SK-N-MC (cell line): ENCODE data around the gene DPF3.

Source experiments
- DNase-seq: peaks from one replicate; pipeline ENCODE4 v3.0.0-alpha.2; 2011; ENCODE audit warnings: low read depth, low spot score
- H3K27ac ChIP-seq: fragments of 200-600 bp; sonication (generic); 2 replicates; pipeline ENCODE4 v1.5.1; 2016; ENCODE audit warnings: mixed run types
- H3K36me3 ChIP-seq: fragments of 200-600 bp; sonication (generic); 2 replicates; pipeline ENCODE4 v1.6.1; 2017; ENCODE audit warnings: antibody characterized with exemption, low read length, mixed read lengths; ENCODE audit not compliant: insufficient read depth
- H3K4me3 ChIP-seq: fragments of 200-600 bp; sonication (generic); 2 replicates; pipeline ENCODE4 v1.5.1; 2016
- H3K9ac ChIP-seq: fragments of 200-600 bp; sonication (generic); 2 replicates; pipeline ENCODE4 v1.8.0; 2017; ENCODE audit warnings: mixed run types, mixed read lengths; ENCODE audit not compliant: insufficient read length
- H3K9me3 ChIP-seq: fragments of 200-600 bp; sonication (generic); 2 replicates; pipeline ENCODE4 v1.6.1; 2017; ENCODE audit warnings: low read depth, mild to moderate bottlenecking, antibody characterized with exemption, low read length, moderate library complexity, mixed read lengths
- EZH2 ChIP-seq: fragments of 200-600 bp; sonication (generic); IDR thresholded peaks from one replicate; pipeline ENCODE4 v1.6.1; 2017; ENCODE audit warnings: antibody characterized with exemption
- FOXP2 ChIP-seq: optimal IDR thresholded peaks from 2 replicates; pipeline ENCODE3; 2011; ENCODE audit warnings: mild to moderate bottlenecking, moderate library complexity; ENCODE audit not compliant: insufficient read depth; ENCODE audit errors: extremely low read length, control extremely low read depth
- POLR2AphosphoS5 ChIP-seq: IDR thresholded peaks from 2 replicates; pipeline ENCODE4 v1.6.1; 2012; ENCODE audit warnings: mild to moderate bottlenecking, low read depth, low read length, borderline replicate concordance

Gene DPF3

GRCh38 chr14:72801381-72801812, 92.5 kb downstream of the DPF3 start:
- Histone ChIP-seq H3K27ac (no peak overlapping the region), H3K9me3 (no peaks in the 10 kb centered on the region), H3K4me3 (no peak overlapping the region), H3K36me3 (no peaks in the 10 kb centered on the region), H3K9ac (no peak overlapping the region)
- DNase-seq: no peak
- no peak for TF ChIP-seq POLR2AphosphoS5
- no peak for TF ChIP-seq FOXP2
- TF ChIP-seq EZH2: no peak

GRCh38 chr14:72800848-72801370, 93.0 kb downstream of the DPF3 start:
- Histone ChIP-seq H3K4me3 (no peak overlapping the region), H3K27ac (no peak overlapping the region), H3K9ac (no peak overlapping the region), H3K9me3 (no peaks in the 10 kb centered on the region), H3K36me3 (no peaks in the 10 kb centered on the region)
- no peak for DNase-seq
- TF ChIP-seq FOXP2 (no peak), EZH2 (no peak), POLR2AphosphoS5 (no peak)

- Histone ChIP-seq H3K36me3 (no peaks in the 10 kb centered on the region), H3K4me3 (no peak overlapping the region), H3K9me3 (no peaks in the 10 kb centered on the region), H3K27ac (no peak overlapping the region), H3K9ac (no peak overlapping the region)
- TF ChIP-seq POLR2AphosphoS5: no peak
- DNase-seq: no peak
Measured at GRCh38 chr14:72800296-72800695, 93.6 kb downstream of the DPF3 start.

GRCh38 chr14:72796935-72797334, 97.0 kb downstream of the DPF3 start:
- no peaks in the 10 kb centered on the region for H3K9me3 ChIP-seq
- no peak for DNase-seq
- no peak overlapping the region for H3K4me3 ChIP-seq
- H3K27ac ChIP-seq: no peak overlapping the region
- H3K36me3 ChIP-seq: no peaks in the 10 kb centered on the region
- no peak for TF ChIP-seq FOXP2
- TF ChIP-seq EZH2: no peak
- TF ChIP-seq POLR2AphosphoS5: no peak
- no peak overlapping the region for H3K9ac ChIP-seq

- H3K27ac ChIP-seq: no peak overlapping the region
- DNase-seq: no peak
- H3K9ac ChIP-seq: no peak overlapping the region
- H3K36me3 ChIP-seq: no peaks in the 10 kb centered on the region
- TF ChIP-seq FOXP2 (no peak), EZH2 (no peak), POLR2AphosphoS5 (no peak)
- no peaks in the 10 kb centered on the region for H3K9me3 ChIP-seq
- no peak overlapping the region for H3K4me3 ChIP-seq
Measured at GRCh38 chr14:72793156-72793939, 100.6 kb downstream of the DPF3 start.

- TF ChIP-seq POLR2AphosphoS5 (no peak), EZH2 (no peak)
- no peaks in the 10 kb centered on the region for H3K9me3 ChIP-seq
- H3K9ac ChIP-seq: no peak overlapping the region
- no peak overlapping the region for H3K4me3 ChIP-seq
- DNase-seq: no peak
- H3K27ac ChIP-seq: no peak overlapping the region
- no peaks in the 10 kb centered on the region for H3K36me3 ChIP-seq
Measured at GRCh38 chr14:72792051-72792788, 101.7 kb downstream of the DPF3 start.

- no peaks in the 10 kb centered on the region for H3K9me3 ChIP-seq
- no peak overlapping the region for H3K27ac ChIP-seq
- TF ChIP-seq FOXP2 (no peak), POLR2AphosphoS5 (no peak), EZH2 (no peak)
- no peak overlapping the region for H3K4me3 ChIP-seq
- H3K36me3 ChIP-seq: no peaks in the 10 kb centered on the region
- no peak overlapping the region for H3K9ac ChIP-seq
- DNase-seq: no peak
Measured at GRCh38 chr14:72790887-72791566, 102.9 kb downstream of the DPF3 start.

GRCh38 chr14:72788972-72789728, 104.8 kb downstream of the DPF3 start:
- no peak for DNase-seq
- no peak for TF ChIP-seq POLR2AphosphoS5
- no peak for TF ChIP-seq EZH2
- no peak for TF ChIP-seq FOXP2
- Histone ChIP-seq H3K9ac (no peak overlapping the region), H3K9me3 (no peaks in the 10 kb centered on the region), H3K36me3 (no peaks in the 10 kb centered on the region), H3K27ac (no peak overlapping the region), H3K4me3 (no peak overlapping the region)
